ENCODE measurements around the gene PLK2. TPM values are rescaled to one million over a fixed set of nuclear protein-coding genes. Genes with fewer than 3 reads are reported as not detected.

Gene PLK2
- total RNA-seq, 4 donors from 2014 or later = 156 to 567 (median 328) TPM

GRCh38 chr5:58490402-58491050, 30.6 kb upstream of the PLK2 start:
- Histone ChIP-seq H3K36me3 (no peaks in the 10 kb centered on the region), H3K27ac (no peak overlapping the region), H3K9me3 (no peaks in the 10 kb centered on the region), H3K27me3 (no peaks in the 10 kb centered on the region), H3K4me1 (no peaks in the 10 kb centered on the region), H3K4me3 (no peak overlapping the region)
- TF ChIP-seq CTCF (IDR thresholded peaks at IDR 0.05) (no peak), EP300 (IDR thresholded peaks at IDR 0.05) (no peak), POLR2A (IDR thresholded peaks at IDR 0.05) (no peak), POLR2AphosphoS5 (IDR thresholded peaks at IDR 0.05) (no peak)
- WGBS = 69% methylated on average over 4 of the region's 4 CpGs
- DNase-seq (ENCODE audit: low spot score in 2 of 2) = no peak

- Histone ChIP-seq H3K27me3 (peaks cover 3% of the 10 kb centered on the region), H3K36me3 (no peaks in the 10 kb centered on the region), H3K27ac (no peak overlapping the region), H3K9me3 (no peaks in the 10 kb centered on the region), H3K4me3 (no peak overlapping the region), H3K4me1 (no peaks in the 10 kb centered on the region)
- TF ChIP-seq POLR2A (IDR thresholded peaks at IDR 0.05) (no peak), CTCF (IDR thresholded peaks at IDR 0.05) (no peak), POLR2AphosphoS5 (IDR thresholded peaks at IDR 0.05) (no peak), EP300 (IDR thresholded peaks at IDR 0.05) (no peak)
- DNase-seq (ENCODE audit: low spot score in 2 of 2) = no peak
- WGBS = 71% methylated on average over 1 of the region's 1 CpG
Observed at GRCh38 chr5:58486290-58486689, 26.4 kb upstream of the PLK2 start.

- TF ChIP-seq POLR2A (IDR thresholded peaks at IDR 0.05) = no peak
- no peak for TF ChIP-seq POLR2AphosphoS5 (IDR thresholded peaks at IDR 0.05)
- TF ChIP-seq CTCF (IDR thresholded peaks at IDR 0.05) = no peak
- TF ChIP-seq EP300 (IDR thresholded peaks at IDR 0.05) = no peak
- Histone ChIP-seq H3K4me1 (no peaks in the 10 kb centered on the region), H3K4me3 (no peak overlapping the region), H3K27ac (no peak overlapping the region), H3K27me3 (peaks cover 3% of the 10 kb centered on the region), H3K9me3 (no peaks in the 10 kb centered on the region), H3K36me3 (no peaks in the 10 kb centered on the region)
- 90% methylated on average over 4 of the region's 4 CpGs for WGBS
- no peak for DNase-seq (ENCODE audit: low spot score in 2 of 2)
Observed at GRCh38 chr5:58484505-58484904, 24.6 kb upstream of the PLK2 start.

- peaks cover 3% of the 10 kb centered on the region for H3K27me3 ChIP-seq
- 80% methylated on average over 1 of the region's 1 CpG for WGBS
- H3K9me3 ChIP-seq = no peaks in the 10 kb centered on the region
- no peak for DNase-seq (ENCODE audit: low spot score in 2 of 2)
- H3K4me1 ChIP-seq = no peaks in the 10 kb centered on the region
- H3K36me3 ChIP-seq = no peaks in the 10 kb centered on the region
- TF ChIP-seq EP300 (IDR thresholded peaks at IDR 0.05) (no peak), CTCF (IDR thresholded peaks at IDR 0.05) (no peak), POLR2AphosphoS5 (IDR thresholded peaks at IDR 0.05) (no peak), POLR2A (IDR thresholded peaks at IDR 0.05) (no peak)
- no peak overlapping the region for H3K27ac ChIP-seq
- no peak overlapping the region for H3K4me3 ChIP-seq
Observed at GRCh38 chr5:58482536-58482935, 22.6 kb upstream of the PLK2 start.

GRCh38 chr5:58481828-58482227, 21.9 kb upstream of the PLK2 start:
- Histone ChIP-seq H3K27me3 (peaks cover 3% of the 10 kb centered on the region), H3K9me3 (no peaks in the 10 kb centered on the region), H3K27ac (no peak overlapping the region), H3K4me1 (no peaks in the 10 kb centered on the region), H3K4me3 (no peak overlapping the region), H3K36me3 (no peaks in the 10 kb centered on the region)
- TF ChIP-seq EP300 (IDR thresholded peaks at IDR 0.05) (no peak), POLR2AphosphoS5 (IDR thresholded peaks at IDR 0.05) (no peak), POLR2A (IDR thresholded peaks at IDR 0.05) (no peak), CTCF (IDR thresholded peaks at IDR 0.05) (no peak)
- 75% methylated on average over 6 of the region's 6 CpGs for WGBS
- DNase-seq (ENCODE audit: low spot score in 2 of 2) = no peak

Measured in suprapubic skin (tissue), 4 donors.